AG09319 (cell line): ENCODE measurements around the gene PLEKHG4B.
"Not testable (repeated sequence)": the region's sequence is repeated elsewhere in the genome, so short reads cannot be mapped to it uniquely, and the experiment has no call there.

Experiments used
- DNase-seq: peaks from one replicate; pipeline ENCODE4 v3.0.0-alpha.2; 2010; ENCODE audit warnings: low read depth; ENCODE audit errors: extremely low read depth
- TF ChIP-seq, protein P1 (sequence below): IDR thresholded peaks from 2 replicates; pipeline ENCODE4 v1.5.1; 2011; ENCODE audit warnings: low read depth, mild to moderate bottlenecking, inconsistent platforms, low read length, moderate library complexity

PLEKHG4B gene

GRCh38 chr5:234450-234849 lies 142.5 kb downstream of the PLEKHG4B start:
- no peak for DNase-seq
- TF ChIP-seq, protein P1, sequence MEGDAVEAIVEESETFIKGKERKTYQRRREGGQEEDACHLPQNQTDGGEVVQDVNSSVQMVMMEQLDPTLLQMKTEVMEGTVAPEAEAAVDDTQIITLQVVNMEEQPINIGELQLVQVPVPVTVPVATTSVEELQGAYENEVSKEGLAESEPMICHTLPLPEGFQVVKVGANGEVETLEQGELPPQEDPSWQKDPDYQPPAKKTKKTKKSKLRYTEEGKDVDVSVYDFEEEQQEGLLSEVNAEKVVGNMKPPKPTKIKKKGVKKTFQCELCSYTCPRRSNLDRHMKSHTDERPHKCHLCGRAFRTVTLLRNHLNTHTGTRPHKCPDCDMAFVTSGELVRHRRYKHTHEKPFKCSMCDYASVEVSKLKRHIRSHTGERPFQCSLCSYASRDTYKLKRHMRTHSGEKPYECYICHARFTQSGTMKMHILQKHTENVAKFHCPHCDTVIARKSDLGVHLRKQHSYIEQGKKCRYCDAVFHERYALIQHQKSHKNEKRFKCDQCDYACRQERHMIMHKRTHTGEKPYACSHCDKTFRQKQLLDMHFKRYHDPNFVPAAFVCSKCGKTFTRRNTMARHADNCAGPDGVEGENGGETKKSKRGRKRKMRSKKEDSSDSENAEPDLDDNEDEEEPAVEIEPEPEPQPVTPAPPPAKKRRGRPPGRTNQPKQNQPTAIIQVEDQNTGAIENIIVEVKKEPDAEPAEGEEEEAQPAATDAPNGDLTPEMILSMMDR, result no peak

- not testable (repeated sequence) for DNase-seq
Measured at GRCh38 chr5:235527-235926, 143.6 kb downstream of the PLEKHG4B start.

GRCh38 chr5:237931-238330 lies 146.0 kb downstream of the PLEKHG4B start:
- not testable (repeated sequence) for DNase-seq
